GM18870 (cell line): ENCODE measurements around the gene VPS37D.
"Not testable (repeated sequence)": the region's sequence is repeated elsewhere in the genome, so short reads cannot be mapped to it uniquely, and the experiment has no call there.

ENCODE experiments used
- ATAC-seq: cut with Tn5 transposase; IDR thresholded peaks from one replicate; pipeline ENCODE4 v1.9.1; 2021; ENCODE audit warnings: moderate library complexity; ENCODE audit not compliant: unreplicated experiment

VPS37D gene, protein sequence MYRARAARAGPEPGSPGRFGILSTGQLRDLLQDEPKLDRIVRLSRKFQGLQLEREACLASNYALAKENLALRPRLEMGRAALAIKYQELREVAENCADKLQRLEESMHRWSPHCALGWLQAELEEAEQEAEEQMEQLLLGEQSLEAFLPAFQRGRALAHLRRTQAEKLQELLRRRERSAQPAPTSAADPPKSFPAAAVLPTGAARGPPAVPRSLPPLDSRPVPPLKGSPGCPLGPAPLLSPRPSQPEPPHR

DNA sequence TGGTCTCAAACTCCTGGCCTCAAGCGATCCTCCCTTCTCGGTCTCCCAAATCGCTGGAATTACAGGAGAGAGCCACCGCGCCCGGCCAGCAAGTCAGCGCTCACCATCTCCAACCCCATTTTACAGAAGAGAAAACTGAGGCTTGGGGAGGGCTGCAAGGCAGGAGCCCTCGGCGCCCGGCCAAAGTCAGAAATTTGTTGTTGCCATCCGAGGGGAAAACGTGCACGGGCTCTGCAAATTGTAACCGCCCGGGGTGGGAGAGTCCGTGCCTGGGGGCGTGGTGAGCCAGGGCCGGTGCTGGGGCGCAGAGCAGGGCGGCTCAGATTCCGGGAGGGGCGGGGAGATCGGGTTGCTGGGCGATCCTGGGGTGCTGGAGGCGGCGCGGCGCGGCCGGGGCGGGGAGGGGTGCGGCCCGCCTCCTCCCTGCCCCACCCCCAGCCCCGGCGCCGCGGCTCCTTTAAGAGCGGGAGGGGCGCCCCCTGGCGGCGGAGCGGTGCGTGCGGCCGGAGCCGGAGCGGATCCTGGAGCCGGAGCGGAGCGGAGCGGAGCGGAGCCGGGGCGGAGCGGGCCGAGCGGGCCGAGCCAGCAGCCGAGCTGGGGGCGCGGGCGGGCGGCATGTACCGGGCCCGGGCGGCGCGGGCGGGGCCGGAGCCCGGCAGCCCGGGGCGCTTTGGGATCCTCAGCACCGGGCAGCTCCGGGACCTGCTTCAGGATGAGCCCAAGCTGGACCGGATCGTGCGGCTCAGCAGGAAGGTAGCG lies at the start of gene VPS37D:
VPS37D (plus strand) TSS at position 488 of the 759 bp plus-strand sequence; CDS start at position 616, 128 bp downstream.
- no peak for ATAC-seq

DNA sequence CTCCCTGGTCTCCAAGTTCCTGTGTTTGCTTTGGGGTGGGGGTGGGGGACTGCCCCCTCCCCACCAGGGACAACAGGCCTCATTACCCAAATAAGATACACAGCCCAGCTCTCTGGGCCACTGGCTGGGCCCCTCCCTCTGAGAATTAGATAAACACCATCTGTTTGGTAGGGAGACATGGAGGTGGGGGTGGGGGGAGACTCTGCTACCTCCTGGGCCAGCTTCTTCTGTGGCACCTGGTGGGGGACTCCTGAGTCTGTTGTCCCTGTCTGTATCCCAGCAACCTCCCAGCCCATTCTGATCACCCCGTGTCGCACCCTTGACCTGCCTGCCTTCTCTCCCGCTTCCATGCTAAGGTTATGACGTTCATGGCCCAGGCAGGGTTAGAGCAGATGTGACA lies 49.1 kb upstream of the VPS37D start:
- no peak for ATAC-seq

DNA sequence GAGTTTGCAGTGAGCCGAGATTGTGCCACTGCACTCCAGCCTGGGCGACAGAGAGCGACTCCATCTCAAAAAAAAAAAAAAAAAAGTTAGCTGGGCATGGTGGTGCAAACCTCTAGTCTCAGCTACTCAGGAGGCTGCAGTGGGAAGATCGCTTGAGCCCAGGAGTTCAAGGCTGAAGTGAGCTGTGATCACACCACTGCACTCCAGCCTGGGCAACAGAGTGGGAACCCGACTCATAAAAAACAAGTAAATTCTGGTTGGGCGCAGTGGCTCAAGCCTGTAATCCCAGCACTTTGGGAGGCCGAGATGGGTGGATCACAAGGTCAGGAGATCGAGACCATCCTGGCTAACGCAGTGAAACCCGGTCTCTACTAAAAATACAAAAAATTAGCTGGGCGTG lies 48.2 kb upstream of the VPS37D start:
- ATAC-seq, result not testable (repeated sequence)

DNA sequence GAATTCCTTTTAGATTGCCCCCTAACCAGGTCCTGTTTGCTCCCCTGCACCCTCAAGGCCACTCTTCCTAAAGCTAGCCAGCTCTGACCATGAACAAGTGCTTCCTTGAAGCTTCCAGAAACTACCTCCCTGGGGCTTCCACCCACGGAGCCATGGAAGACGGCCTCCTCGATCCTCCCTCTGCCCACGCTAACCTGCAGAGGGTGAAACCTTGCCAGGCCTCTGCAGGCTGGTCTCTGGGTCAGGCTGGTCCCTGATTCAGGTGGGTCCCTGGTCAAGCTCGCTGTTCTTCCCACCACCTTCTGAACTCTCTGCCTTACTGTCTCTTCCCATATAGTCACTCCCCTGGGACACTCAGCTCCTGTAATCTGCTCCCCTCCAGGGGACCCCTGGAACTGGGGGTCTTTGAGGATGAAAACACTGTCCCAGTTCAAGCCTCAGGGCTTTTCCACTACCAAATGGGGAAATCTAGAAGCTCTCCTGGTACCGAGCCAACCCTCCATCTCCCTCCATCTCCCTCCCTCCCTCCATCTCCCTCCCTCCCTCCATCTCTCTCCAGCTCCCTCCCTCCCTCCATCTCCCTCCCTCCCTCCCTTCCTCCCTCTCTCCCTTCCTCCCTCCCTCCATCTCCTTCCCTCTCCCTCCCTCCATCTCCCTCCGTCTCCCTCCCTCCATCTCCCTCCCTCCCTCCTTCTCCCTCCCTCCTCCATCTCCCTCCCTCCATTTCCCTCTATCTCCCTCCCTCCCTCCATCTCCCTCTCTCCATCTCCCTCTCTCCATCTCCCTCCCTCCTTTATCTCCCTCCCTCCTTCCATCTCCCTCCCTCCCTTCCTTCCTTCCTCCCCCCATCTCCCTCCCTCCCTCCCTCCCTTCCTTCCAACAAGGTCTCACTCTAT lies 46.2 kb upstream of the VPS37D start:
- ATAC-seq, result no peak

DNA sequence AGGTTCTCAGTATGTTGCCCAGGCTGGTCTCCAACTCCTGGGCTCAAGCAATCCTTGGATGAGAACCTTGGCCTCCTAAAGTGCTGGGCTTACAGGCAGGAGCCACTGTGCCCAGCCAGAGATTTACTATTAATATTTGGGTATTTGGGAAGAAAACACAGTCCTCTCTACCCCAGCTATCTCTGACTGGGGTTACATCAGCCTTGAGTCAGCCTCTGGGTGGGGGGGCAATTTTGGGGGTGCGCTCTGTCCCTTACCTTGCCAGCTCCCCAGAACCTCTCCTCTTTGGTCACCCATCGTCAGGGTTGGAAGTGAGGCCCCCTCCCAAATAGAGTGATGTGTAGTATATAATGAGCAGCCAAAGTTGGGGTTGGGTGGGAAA lies 45.1 kb upstream of the VPS37D start:
- no peak for ATAC-seq

DNA sequence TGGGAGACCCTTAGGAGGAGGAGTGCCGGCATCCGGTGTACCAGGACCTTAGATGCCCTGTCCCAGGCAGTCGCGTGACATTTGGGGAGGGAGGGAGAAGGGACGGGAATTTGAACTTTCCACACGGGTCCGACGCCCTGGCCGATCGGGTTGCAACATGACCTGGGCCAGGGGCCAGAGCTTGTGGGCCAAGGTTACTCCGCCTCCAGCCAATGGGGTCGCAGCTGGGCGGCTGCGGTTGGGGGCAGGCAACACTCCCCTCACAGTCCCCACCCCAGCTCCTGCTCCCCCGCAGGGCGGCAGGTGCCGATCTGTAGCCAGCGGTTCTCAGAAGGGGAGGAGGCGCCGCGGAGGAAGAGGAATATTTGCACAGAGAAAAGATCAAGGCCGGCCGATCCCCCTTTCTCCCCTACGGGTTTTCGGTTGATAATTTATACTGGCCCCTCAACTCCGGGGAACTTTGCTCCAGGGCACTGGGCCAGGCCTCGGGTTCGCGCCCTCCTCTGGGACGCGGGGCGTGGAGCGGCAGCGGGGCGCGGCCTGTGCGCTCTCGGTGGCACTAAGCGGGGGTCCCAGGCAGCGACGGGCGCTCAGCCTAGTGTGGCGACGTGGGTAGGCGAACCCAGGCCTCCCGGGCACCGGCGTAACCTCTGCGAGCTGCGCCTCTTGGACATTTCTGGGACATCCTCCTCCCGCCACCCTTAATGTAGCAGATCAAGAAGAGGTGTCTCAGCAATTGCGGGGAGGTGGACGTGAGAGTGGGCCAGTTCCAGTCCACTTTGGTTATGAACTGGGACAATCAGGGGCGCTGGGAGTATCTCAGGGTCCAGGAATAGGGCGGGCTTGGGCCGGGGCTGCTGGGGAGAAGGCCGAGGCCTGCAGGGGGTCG lies 44.5 kb upstream of the VPS37D start:
- no peak for ATAC-seq

DNA sequence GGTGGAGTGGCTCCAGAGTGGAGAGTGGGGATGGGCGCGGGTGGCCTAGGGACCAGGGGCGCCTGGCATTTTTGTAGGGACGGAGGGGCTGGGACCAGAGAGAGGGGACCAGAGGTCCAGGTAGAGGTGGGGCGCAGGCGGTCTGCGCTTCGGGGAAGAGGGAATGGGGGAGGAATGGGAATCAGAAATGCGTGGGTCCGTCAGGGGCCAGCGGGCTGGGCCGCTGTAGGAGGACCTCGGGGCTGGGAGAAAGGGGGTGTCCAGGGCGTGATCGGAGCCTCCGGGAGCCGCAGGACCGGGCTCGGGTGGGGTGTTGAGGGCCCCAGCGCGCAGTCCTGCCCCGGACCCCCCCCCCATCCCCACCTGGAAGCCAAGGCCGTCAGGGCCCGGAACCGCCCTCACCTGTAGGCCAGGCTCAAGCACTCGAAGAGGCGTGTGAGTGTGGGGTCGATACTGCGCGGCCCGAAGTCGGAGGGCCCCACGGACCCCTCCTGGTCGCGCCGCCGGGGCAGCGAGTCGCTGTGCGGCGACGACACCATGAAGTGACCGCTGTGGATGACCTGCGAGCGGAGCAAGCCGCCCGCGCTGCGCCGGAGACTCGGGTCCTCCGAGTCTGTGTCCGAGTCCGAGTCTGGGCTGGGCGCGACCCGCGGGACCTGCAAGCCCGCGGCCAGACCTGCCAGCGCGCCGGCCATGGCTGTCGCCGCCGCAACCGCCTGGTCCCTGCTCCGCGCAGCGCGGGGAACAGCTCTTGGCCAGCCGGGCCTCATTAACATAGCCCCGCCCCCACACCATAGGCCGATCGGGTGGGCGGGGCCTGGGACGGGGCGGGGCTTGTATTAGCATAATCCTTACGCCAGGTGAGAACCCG lies 43.6 kb upstream of the VPS37D start, which contains the start of gene MLXIPL:
MLXIPL (minus strand) TSS at position 725 of the 871 bp plus-strand sequence; CDS start at position 695, 30 bp downstream.
- ATAC-seq, result no peak

DNA sequence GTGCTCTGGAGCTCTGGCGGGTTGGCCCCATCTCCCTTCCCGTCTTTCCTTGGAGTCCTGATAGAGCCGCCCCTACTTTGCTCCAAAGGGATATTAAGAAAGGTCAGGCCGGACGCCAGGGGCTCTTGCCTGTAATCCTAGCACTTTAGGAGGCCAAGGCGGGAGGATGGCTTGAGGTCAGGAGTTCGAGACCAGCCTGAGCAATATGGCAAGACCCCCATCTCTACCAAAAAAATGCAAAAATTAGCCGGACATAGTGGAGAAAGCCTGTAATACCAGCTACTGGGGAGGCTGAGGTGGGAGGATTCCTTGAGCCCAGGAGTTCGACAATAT lies 43.0 kb upstream of the VPS37D start:
- ATAC-seq, result no peak

DNA sequence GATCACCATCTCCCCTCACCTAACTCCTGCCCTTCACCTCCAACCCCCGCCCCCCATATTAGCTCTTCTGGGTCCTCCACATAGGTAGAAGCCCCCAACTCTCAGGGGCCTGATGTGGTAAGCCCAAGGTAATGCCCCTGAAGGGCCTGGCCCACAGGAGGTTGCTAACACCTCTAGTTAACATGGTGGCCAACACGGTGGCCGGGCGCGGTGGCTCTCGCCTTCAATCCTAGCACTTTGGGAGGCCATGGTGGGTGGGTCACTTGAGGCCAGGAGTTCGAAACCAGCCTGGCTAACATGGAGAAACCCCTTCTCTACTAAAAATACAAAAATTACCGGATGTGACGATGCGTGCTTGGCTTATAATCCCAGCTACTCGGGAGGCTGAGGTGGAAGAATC lies 42.4 kb upstream of the VPS37D start:
- no peak for ATAC-seq

DNA sequence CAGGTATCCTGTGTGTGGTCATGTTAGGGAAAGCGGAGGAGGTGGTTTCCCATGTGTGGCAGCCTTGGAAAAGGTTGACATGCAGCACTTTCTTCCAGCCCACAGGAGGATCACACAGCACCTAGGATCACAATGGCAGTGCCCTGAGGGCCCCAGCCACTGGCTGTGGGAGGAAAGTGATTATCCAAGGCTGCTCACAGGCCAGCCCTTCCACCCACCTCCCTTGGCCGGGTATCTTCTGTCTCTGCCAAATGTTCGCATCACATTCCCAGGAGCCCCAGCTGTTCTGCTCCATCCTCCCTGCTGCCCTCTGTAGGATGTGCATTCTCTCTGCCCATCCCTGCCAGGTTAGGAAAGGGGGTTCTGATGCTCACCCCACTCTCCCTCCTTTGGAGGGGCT lies 40.8 kb upstream of the VPS37D start:
- no peak for ATAC-seq

DNA sequence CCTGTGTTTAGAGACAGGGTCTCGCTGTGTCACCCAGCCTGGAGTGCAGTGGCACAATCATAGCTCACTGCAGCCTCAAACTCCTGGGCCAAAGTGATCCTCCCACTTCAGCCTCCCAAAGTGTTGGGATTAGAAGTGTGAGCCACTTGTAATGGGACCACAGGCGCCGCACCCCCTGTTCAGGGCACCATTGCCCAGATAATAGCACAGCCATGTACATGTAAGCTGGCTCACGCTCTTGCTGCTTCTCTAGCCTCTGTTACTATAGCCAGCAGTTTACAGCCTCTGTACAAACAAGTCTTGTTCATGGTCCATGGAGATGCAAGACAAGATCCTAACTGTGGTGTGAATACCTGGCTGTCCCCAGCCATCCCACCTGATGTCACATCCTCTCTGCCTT lies 39.1 kb upstream of the VPS37D start:
- no peak for ATAC-seq

DNA sequence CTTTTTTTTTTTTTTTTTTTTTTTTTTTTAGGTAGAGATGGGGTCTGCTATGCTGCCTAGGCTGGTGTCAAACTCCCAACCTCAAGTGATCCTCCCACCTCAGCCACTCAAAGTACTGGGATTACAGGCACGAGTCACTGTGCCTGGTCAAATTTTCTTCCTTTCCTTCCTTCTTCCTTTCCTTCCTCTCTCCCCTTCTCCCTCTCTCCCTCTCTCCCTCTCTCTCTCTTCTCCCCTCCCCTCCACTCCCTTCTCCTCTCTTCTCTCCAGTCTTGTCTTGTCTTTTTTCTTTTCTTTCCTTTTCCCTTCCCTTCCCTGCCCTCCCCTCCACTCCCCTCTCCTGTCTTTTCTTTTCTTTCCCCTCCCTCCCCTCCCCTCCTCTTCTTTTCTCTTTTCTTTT lies 36.1 kb upstream of the VPS37D start:
- no peak for ATAC-seq

DNA sequence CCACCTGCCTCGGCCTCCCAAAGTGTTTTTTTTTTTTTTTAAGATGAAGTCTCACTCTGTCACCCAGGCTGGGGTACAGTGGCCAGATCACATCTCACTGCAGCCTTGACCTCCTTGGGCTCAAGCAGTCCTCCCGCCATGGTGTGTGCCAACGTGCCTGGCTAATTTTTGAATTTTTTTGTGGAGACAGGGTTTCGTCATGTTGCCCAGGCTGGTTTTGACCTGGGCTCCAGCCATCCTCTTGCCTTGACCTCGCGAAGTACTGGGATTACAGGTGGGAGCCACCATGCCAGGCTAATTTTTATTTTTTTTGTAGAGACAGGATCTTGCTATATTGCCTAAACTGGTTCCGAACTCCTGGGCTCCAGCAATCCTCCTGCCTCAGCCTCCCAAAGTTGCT lies 34.3 kb upstream of the VPS37D start:
- ATAC-seq, result no peak

DNA sequence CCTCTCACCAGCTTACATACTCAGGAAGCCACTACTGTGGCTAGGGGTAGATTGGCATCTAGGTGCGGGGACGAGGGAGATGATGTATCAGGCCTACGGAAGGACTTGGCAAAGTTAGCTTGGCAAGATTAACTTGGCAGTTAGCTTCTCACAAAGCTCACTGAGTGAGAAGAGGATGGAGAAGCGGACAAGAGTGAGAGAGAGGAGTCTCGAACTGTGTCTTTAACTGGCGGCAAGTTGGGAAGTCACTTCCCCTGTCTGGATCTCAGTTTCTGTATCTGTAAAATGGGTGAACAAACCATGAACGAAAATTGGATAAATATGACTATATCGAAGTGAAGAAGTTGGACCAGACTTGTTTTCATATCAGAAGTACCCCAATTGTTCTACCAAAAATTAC lies 33.8 kb upstream of the VPS37D start:
- no peak for ATAC-seq

DNA sequence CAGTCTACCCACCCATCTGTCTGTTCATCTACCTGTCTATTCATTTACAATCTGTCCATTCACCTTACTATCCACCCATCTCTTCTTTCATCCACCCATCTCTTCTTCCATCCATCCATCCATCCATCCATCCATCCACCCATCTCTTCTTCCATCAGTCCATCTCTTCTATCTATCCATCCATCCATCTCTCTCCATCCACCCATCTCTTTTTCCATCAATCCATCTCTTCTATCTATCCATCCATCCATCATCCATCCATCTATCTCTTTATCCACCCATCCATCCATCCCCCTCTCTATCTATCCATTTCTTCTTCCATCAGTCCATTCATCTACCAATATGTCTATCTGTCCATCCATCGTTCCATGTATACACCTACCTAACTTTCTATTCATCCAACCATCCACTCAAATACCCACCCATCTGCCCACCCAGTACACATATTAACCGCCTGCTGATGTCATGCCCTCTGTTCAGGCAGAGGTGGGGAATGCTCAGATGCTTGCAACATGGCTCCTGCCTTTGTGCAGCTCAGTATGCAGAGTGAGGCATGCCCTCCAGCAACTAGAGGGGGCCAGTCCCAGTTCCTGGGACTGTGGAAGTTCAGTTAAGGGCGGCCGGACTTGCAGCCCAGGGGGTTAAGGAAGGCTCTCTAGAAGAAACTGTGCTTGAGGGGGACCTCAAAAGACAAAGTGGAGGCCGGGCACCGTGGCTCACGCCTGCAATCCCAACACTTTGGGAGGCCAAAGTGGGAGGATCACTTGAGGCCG lies 32.0 kb upstream of the VPS37D start:
- ATAC-seq, result no peak

DNA sequence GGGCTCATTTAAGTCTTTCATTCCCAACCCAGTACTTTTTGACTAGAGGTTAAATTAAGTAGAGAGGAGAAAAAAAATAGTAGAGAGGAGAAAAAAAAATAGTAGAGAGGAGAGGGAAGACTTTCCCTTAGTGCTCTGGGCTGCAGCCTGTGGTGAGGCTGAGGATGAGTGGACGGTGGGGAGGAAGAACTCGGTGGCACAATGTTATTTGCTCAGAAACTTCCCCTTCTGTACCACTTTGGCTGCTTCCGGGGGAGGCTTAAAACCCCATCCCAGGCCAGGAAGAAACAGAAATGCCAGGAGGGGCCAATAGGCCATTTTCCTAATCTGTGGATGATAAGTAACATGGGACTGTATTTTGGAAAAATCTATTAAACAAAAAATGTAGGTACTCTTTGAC lies 28.7 kb upstream of the VPS37D start:
- no peak for ATAC-seq

DNA sequence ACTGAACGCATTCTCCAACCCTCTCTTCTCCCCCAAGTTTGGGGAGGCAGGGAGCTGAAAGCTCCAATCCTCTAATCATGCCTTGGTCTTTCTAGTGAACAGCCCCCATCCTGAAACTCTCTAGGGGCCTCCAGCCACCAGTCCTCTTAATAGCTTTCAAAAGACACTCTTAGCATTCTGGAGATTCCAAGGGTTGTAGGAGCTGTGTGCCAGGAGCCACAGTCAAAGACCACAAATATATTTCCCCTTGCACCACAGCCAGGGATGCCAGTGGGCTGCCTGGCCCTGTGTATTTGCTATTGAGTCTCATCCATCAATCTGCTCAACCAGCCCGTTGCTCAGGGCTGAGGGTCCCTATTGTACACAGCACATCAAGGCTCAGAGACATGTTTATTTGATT lies 24.8 kb upstream of the VPS37D start:
- no peak for ATAC-seq

DNA sequence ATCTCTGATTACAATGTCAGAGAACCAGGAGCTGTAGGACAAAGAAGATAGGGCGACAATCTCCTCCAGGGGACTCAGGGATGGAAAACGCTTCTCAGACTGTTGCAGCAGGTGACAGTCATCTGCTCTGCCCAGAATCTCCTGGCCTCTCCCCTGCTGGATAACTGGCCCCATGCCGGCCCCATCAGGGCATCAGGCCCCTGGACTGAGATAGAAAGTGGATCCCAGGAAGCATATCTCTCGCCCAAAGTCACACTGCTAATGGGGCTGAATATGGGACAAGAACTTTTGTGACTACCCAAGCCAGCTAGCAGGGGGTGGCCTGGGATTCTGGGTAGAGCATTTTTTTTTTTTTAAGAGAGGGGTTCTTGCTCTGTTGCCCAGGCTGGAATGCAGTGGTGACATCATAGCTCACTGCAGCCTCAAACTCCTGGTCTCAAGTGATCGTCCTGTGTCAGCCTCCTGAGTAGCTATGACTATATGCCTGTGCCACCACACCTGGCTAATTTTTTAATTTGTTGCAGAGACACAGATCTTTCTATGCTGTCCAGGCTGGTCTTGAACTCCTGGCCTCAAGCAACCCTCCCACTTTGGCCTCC lies 22.8 kb upstream of the VPS37D start:
- no peak for ATAC-seq
